Caco-2 (cell line): ENCODE measurements around the gene LDLR. TPM values are rescaled to one million over a fixed set of nuclear protein-coding genes. Genes with fewer than 3 reads are reported as not detected.

Experiments used
- BruUV-seq: library from RNA; stranded (reverse); fragments of 400-500 nt; replicated peaks from 2 replicates; lab custom pipeline; 2021; lab: Mats Ljungman, UMichigan
- CTCF ChIA-PET: fragments of 300-600 bp; sonication (Branson Sonifier 250); formaldehyde crosslinking; loops from one replicate; lab custom pipeline; 2022; ENCODE audit warnings: antibody characterized with exemption; lab: Charles Lee
- POLR2A ChIA-PET: fragments of 300-600 bp; sonication (Branson Sonifier 250); formaldehyde crosslinking; loops from one replicate; lab custom pipeline; 2022; ENCODE audit warnings: antibody characterized with exemption; lab: Charles Lee
- DNase-seq, 2 experiments: peaks; one replicate each; pipeline versions ENCODE4 v3.0.0 to v3.0.0-alpha.2; 2020 to 2022
- H3K27me3 ChIP-seq: replicated peaks from 2 replicates; pipeline ENCODE4 v1.6.0; 2011; ENCODE audit warnings: low read length; ENCODE audit not compliant: control insufficient read depth, insufficient read depth
- H3K36me3 ChIP-seq: 2 replicates; pipeline ENCODE4 v1.5.1; 2011; ENCODE audit warnings: low read length; ENCODE audit not compliant: control insufficient read depth, insufficient read depth
- H3K4me1 ChIP-seq: fragments of 250-450 bp; sonication (Bioruptor Pico); 2 replicates; pipeline ENCODE4 v1.5.1; 2020; ENCODE audit warnings: mild to moderate bottlenecking
- H3K4me3 ChIP-seq: 2 replicates; pipeline ENCODE4 v1.5.1; 2011; ENCODE audit warnings: low read depth, mild to moderate bottlenecking, control low read depth, low read length
- H3K9me3 ChIP-seq: fragments of 250-450 bp; sonication (Bioruptor Pico); 2 replicates; pipeline ENCODE4 v1.5.1; 2020; ENCODE audit warnings: mild to moderate bottlenecking, moderate library complexity
- H3K27ac Mint-ChIP-seq: one replicate; pipeline ENCODE4 v1.8.0; 2022; ENCODE audit warnings: mixed read lengths; ENCODE audit not compliant: unreplicated experiment
- H3K27me3 Mint-ChIP-seq: one replicate; pipeline ENCODE4 v1.8.0; 2022; ENCODE audit warnings: mixed read lengths; ENCODE audit not compliant: insufficient read depth, unreplicated experiment
- H3K36me3 Mint-ChIP-seq: one replicate; pipeline ENCODE4 v1.8.0; 2022; ENCODE audit warnings: mild to moderate bottlenecking, mixed read lengths; ENCODE audit not compliant: insufficient read depth, unreplicated experiment
- H3K4me1 Mint-ChIP-seq: one replicate; pipeline ENCODE4 v1.8.0; 2022; ENCODE audit warnings: low read depth, mixed read lengths; ENCODE audit not compliant: unreplicated experiment
- H3K4me3 Mint-ChIP-seq: one replicate; pipeline ENCODE4 v1.8.0; 2022; ENCODE audit warnings: mild to moderate bottlenecking, moderate library complexity, mixed read lengths; ENCODE audit not compliant: unreplicated experiment
- H3K9me3 Mint-ChIP-seq: one replicate; pipeline ENCODE4 v1.8.0; 2022; ENCODE audit warnings: mixed read lengths; ENCODE audit not compliant: unreplicated experiment
- CTCF ChIP-seq, 2 experiments: fragments of 200-600 bp in 1 of 2; IDR thresholded peaks; 1 replicate in 1 of 2; 2 replicates in 1 of 2; pipeline versions ENCODE4 v1.5.1 to v1.8.0; 2011 to 2022; ENCODE audit warnings: antibody characterized with exemption in 1 of 2, control low read depth in 1 of 2, inconsistent platforms in 1 of 2, low read depth in 1 of 2, low read length in 1 of 2, mild to moderate bottlenecking in 1 of 2, moderate library complexity in 1 of 2; ENCODE audit not compliant: insufficient read depth in 1 of 2, severe bottlenecking in 1 of 2, unreplicated experiment in 1 of 2
- intact Hi-C: fragments of 100-400 bp; cut with micrococcal nuclease; formaldehyde crosslinking; loops from one replicate; pipeline ENCODE4 v1.10.0; 2022; ENCODE audit not compliant: unreplicated experiment
- total RNA-seq: library from RNA; stranded (reverse); gene quantifications from 2 replicates; pipeline ENCODE4 v1.2.3, GENCODE V29; 2022

Gene LDLR
- total RNA-seq, 1 experiment from 2014 or later, result 68.9 TPM

- Mint-ChIP-seq H3K9me3 (no peaks in the 10 kb centered on the region), H3K27ac (no peak overlapping the region), H3K4me1 (peaks cover 9% of the 10 kb centered on the region), H3K4me3 (no peak overlapping the region), H3K36me3 (peaks cover 96% of the 10 kb centered on the region), H3K27me3 (no peaks in the 10 kb centered on the region)
- TF ChIP-seq CTCF (IDR thresholded peaks at IDR 0.05; ENCODE audit: insufficient read depth in 1 of 2, low read depth in 1 of 2, low read length in 1 of 2, severe bottlenecking in 1 of 2, unreplicated experiment in 1 of 2), result no peak
- intact Hi-C loops, result no loop called here
- H3K9me3 ChIP-seq, result no peaks in the 10 kb centered on the region
- no TSS peak for BruUV-seq
- ChIA-PET CTCF (no interaction called here), POLR2A (no interaction called here)
- DNase-seq, result no peak
- H3K27me3 ChIP-seq, result no peaks in the 10 kb centered on the region
- H3K36me3 ChIP-seq, result peaks cover 16% of the 10 kb centered on the region
- H3K4me1 ChIP-seq, result peaks cover 28% of the 10 kb centered on the region
- H3K4me3 ChIP-seq, result no peak overlapping the region
Observed at GRCh38 chr19:11098327-11098726, 9.1 kb downstream of the LDLR start.

GRCh38 chr19:11098861-11099260 lies 9.6 kb downstream of the LDLR start:
- Histone ChIP-seq H3K4me1 (peaks cover 24% of the 10 kb centered on the region), H3K27me3 (no peaks in the 10 kb centered on the region), H3K36me3 (peaks cover 13% of the 10 kb centered on the region), H3K4me3 (no peak overlapping the region), H3K9me3 (no peaks in the 10 kb centered on the region)
- ChIA-PET POLR2A (no interaction called here), CTCF (no interaction called here)
- H3K4me1 Mint-ChIP-seq, result peaks cover 9% of the 10 kb centered on the region
- TF ChIP-seq CTCF (IDR thresholded peaks at IDR 0.05; ENCODE audit: insufficient read depth in 1 of 2, low read depth in 1 of 2, low read length in 1 of 2, severe bottlenecking in 1 of 2, unreplicated experiment in 1 of 2), result no peak
- intact Hi-C loops, result no loop called here
- H3K4me3 Mint-ChIP-seq, result no peak overlapping the region
- no peak overlapping the region for H3K27ac Mint-ChIP-seq
- H3K36me3 Mint-ChIP-seq, result peaks cover 96% of the 10 kb centered on the region
- BruUV-seq, result no TSS peak
- no peak for DNase-seq
- no peaks in the 10 kb centered on the region for H3K27me3 Mint-ChIP-seq
- no peaks in the 10 kb centered on the region for H3K9me3 Mint-ChIP-seq

GRCh38 chr19:11100049-11100448 lies 10.8 kb downstream of the LDLR start:
- BruUV-seq, result no TSS peak
- peaks cover 2% of the 10 kb centered on the region for H3K4me1 Mint-ChIP-seq
- Histone ChIP-seq H3K9me3 (no peaks in the 10 kb centered on the region), H3K27me3 (no peaks in the 10 kb centered on the region), H3K4me1 (peaks cover 13% of the 10 kb centered on the region), H3K36me3 (peaks cover 13% of the 10 kb centered on the region), H3K4me3 (no peak overlapping the region)
- no peak for TF ChIP-seq CTCF (IDR thresholded peaks at IDR 0.05; ENCODE audit: insufficient read depth in 1 of 2, low read depth in 1 of 2, low read length in 1 of 2, severe bottlenecking in 1 of 2, unreplicated experiment in 1 of 2)
- CTCF ChIA-PET, result no interaction called here
- H3K27me3 Mint-ChIP-seq, result no peaks in the 10 kb centered on the region
- POLR2A ChIA-PET, result no interaction called here
- no peak overlapping the region for H3K4me3 Mint-ChIP-seq
- H3K27ac Mint-ChIP-seq, result no peak overlapping the region
- H3K36me3 Mint-ChIP-seq, result peaks cover 96% of the 10 kb centered on the region
- H3K9me3 Mint-ChIP-seq, result no peaks in the 10 kb centered on the region
- intact Hi-C loops, result no loop called here
- no peak for DNase-seq
